Ovary (tissue), 3 donors: ENCODE data around the gene RAB3A.

Experiments used
- CTCF ChIP-seq, 3 donors: fragments of 450-650 bp in 2 of 3; fragments of 200-600 bp in 1 of 3; IDR thresholded peaks; one replicate each; pipeline versions ENCODE4 v1.5.1 to v1.8.0; 2016 to 2022; ENCODE audit warnings: antibody characterized with exemption in 3 of 3, mild to moderate bottlenecking in 1 of 3
- POLR2A ChIP-seq: fragments of 450-650 bp; IDR thresholded peaks from one replicate; pipeline ENCODE4 v1.6.1; 2017; ENCODE audit warnings: antibody characterized with exemption, mild to moderate bottlenecking, moderate library complexity
- donor health status: DM: no; HTN: no; CAD: no.

- no peak for TF ChIP-seq POLR2A
- no peak for TF ChIP-seq CTCF (IDR thresholded peaks at IDR 0.05)
These were observed 7.8 kb upstream of the RAB3A start for GRCh38 chr19:18211683-18212082.
